NCI-H69 (cell line): Measurements from ENCODE around the gene ACTBL2.
A peak's percentile ranks its signal among the peaks of the same experiment; 100 is the strongest.
"Not testable (repeated sequence)": the region's sequence is repeated elsewhere in the genome, so short reads cannot be mapped to it uniquely, and the experiment has no call there.

ENCODE experiments used
- DNase-seq: peaks from one replicate; lab custom pipeline; 2025; lab: John Stamatoyannopoulos, UW

Gene ACTBL2

DNA sequence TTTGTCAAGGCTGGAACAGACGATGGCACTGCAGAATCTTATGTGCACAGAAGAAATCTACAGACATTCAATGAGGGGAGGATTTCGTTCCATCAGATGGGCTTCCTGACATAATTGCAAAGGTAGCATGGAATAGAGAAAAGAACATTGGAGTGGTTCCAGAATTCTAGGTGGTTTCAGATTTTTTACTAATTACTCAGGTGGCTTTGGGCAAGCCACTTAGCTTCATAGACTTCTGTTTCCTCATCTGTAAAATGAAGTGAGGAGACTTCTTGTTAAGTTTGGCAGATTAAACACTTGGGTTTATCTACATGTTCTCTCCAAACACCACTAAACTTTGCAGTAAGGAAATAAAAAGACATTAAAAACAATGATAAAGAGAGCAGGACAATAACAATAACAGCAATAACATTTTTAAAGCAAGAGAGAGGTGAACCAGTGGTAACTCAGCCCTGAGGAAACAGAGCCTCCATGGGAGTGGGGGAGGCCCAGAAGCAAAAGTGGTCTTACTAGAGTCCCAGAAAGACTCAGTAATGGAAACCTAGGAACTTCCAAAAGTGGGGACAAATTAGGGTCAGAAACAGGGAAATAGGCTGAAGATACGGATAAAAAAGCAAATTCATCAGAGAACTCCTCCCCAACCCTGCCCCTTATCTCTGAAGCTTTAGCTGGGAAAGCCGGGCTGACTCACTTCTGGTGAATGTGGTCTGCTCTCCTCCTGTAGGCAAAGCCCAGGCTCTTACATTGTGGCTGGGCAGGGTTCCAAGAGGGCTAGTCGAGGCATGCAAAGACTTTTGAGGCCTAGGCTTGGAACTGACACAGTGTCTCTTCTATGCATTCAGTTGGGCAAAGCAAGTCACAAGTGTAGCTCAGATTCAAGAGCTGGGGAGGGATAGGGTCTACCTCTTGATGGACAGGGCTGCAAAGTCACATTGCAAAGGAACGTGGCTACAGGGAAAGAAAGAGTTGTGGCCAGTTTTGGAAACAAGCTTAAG, 11.8 kb upstream of the ACTBL2 start:
- peak; percentile 32 for DNase-seq

DNA sequence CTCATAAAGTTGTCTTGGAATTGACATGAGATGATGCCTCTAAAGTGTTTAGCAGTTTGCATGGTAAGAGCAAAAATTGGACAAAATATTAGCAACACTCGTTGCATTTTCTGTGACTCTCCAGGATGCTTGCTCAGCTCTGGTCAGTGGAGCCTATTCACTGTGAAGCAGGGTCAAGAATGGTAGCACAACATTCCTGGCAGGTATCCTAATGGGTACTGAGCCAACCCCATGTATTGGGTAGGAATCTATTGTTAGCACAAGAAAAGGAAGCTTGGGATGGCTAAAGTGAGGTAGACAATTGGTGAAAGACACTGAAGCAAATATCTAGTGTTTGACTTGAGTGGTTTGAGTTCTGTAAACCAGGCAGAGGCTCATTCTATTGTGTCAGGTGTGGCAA, 10.4 kb upstream of the ACTBL2 start:
- DNase-seq, result no peak

DNA sequence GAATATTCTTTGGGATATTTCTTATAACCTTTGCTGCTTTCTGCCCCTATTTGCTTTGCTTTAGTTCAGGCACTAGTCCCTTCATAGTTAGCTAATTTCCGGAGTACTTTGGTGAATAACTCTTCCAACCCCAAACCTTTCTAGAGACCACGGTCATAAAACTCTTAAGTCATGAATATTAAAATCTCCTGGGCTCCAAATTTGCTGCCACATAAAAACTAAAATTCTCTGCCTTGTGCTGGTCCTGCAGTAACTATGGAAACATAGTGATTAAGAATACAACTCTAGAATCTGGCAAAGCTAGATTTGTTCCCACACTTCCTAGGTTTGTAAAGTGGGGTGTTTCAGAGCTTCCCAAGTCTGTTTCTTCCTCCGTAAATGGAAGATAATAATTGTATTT, 10.0 kb upstream of the ACTBL2 start:
- DNase-seq, result no peak

GRCh38 chr5:57491369-57491965, 8.9 kb upstream of the ACTBL2 start:
- DNase-seq, result no peak

DNA sequence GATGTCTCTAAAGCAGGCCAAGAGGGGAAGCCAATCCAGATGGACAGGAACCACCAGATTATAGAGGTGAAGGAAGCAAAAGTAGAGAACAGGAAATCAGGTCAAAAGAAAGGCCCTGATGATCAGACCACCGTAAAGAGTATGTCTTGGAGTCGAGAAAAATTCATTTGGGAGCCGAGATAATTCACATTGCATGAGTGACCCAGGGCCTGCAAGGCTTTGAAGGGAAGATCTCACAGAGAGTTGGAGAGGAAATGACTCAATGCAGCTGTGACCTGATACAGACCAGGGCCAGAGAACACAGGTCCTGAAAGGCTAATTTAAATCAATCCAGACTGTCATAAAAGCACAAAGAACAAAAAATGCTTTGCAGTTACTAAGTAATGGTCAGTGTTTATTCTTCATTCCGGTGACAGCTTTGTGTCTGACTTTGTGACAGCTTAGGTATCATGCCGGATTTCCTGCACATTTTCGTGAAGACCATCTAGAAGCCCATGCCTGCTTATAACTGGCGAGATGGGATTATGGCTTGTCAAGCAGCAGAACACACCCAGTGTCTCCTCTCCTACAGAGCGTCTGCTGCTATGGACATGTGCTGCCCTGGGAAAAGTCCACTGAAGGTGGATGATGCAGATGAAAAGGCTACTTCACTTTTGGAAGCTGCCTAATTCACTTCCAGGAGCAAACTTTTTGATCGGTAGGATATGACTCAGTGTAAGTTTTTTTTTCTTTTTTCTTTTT, 5.8 kb upstream of the ACTBL2 start:
- no peak for DNase-seq

DNA sequence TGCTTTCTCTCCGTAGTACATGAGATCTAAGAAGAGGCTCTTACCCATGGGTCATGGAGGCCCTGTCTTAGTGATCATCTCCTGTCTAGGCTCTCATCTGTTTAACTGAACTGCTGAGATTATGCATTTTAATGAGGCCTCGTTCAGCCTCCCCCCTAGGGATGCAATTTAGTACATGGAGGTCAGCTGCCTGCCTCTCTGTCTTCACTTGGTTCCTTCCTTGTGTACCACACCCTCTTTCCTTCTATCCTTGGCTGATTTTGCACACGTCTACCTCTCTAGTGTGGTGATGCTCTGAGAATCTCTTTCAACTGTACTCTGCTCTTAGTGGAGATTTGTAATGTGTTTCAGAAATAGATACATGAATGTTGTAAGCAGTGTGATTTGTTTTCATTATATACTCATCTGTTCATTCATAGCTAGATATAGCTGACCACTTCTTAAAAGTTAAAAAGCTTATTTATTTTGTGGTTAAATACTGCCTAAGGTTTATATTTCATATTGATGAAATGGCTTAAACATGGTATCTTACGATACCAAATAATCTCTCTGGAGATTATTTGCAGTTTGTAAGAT, 3.5 kb upstream of the ACTBL2 start:
- no peak for DNase-seq

DNA sequence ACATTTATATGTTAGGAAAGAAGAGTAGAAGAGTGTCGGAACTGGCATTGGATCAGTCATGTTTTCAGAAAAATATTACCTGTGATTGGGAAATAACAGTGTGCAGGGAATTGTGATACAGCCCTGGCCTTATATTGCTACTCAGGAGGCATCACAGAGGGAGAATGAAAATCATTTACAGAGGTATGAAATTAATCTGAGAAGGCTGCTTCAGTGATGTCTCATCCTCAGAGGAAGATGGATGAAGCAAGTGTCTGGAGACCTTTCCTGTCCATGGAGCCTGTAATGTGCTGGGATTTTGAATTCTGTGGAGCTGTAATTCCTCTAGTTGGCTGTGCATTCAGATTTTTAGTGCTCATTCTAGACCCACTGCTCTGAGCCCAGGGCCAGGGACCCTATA, 3.8 kb downstream of the ACTBL2 start:
- no peak for DNase-seq

GRCh38 chr5:57476601-57477056, 6.0 kb downstream of the ACTBL2 start:
- DNase-seq, result no peak

GRCh38 chr5:57470339-57470738, 12.3 kb downstream of the ACTBL2 start:
- DNase-seq, result no peak

DNA sequence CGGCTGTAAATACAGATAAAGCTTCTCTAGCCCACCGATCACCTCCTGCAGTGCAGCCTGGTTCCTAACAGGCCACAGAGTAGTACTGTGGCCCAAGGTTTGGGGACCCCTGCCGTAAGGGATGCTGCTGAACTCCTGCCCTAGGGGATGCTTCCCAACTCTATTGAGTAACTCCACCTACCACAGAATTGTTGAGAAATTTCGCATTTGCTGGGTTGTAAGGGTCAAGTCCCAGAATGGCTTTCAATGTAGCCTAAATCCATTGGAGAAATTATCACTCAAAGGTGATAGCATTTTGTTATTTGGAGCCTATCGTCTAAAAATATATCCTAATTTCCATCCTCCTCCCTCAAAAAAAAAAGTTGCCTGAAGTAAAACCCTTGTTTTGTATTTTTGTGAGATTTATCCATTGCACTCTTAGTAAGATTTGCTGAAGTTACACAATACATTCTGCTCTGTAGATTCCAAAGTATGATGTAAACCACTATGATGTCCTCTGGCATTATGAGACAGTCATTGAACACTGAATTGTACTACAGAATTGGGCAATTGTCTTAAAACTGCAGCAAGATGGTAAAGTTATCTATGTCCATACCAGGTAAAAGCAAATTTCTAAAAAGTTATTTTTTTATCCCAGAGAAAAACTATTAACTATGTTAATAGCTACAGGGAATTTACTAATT, 14.0 kb downstream of the ACTBL2 start:
- DNase-seq, result no peak

DNA sequence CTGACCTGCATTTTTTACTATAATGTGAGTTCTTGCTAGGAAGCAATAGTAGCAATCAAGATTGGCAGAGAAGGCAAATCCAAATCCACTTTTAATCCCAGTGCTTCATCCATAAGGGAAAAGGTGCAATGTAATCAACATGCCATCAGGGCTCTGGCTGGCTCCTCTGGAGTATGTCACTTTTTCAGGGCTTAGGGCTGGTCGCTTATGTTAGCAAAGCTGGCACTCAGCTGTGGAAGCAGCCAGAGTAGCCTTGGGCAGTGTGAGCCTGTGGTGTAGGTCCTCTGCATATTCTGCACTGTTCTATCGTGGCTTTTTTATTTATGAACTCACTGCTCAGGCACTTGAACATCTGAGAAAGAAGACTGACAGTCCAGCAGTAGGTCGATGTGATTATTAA, 16.1 kb downstream of the ACTBL2 start:
- DNase-seq, result no peak

- not testable (repeated sequence) for DNase-seq
These were observed 22.6 kb downstream of the ACTBL2 start for GRCh38 chr5:57460056-57460455.

DNA sequence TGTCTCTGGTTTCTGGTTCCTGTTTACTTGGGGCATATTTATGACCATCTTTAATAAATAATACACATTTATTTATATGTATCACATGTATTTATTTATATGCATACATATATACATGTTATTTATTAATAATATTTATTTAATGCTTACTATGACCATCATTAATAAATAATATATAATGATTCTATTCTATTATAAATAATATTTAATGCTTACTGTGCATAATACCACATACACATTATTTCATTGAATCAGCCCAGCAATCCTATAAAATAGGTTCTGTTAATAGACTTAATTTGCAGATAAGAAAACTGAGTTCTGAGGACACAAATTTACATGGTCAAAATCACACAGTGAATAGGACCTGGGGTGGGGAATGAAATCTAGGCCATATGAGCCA, 24.2 kb downstream of the ACTBL2 start:
- DNase-seq, result no peak

DNA sequence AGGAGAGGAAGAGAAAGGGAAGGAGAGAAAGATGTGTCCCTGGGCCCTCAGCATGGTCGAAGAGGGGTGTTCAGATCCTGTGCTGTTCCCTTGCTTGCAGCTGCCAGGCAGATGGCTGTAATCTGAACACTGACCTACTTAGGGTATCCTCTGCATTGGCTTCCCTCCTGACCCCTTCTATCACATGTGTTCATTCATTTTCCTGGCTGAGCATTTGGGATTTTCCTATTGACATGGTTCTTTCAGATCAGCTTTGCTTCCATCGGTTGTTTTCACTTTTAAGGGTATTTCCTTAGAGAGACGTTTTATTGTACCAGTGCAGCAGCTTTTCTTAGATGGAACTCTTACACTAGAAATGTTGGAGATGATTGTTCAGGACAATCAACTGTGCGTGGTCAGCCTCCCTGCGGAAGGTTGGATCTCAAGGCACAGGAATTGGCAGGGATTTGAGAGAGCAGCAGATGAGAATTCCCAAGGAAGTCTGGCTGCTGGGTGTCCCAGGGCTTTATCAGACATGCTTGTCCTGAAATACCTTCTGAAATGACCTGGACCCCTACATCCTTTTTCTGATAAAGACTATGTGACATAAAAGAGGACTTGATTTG, 26.0 kb downstream of the ACTBL2 start:
- no peak for DNase-seq

DNA sequence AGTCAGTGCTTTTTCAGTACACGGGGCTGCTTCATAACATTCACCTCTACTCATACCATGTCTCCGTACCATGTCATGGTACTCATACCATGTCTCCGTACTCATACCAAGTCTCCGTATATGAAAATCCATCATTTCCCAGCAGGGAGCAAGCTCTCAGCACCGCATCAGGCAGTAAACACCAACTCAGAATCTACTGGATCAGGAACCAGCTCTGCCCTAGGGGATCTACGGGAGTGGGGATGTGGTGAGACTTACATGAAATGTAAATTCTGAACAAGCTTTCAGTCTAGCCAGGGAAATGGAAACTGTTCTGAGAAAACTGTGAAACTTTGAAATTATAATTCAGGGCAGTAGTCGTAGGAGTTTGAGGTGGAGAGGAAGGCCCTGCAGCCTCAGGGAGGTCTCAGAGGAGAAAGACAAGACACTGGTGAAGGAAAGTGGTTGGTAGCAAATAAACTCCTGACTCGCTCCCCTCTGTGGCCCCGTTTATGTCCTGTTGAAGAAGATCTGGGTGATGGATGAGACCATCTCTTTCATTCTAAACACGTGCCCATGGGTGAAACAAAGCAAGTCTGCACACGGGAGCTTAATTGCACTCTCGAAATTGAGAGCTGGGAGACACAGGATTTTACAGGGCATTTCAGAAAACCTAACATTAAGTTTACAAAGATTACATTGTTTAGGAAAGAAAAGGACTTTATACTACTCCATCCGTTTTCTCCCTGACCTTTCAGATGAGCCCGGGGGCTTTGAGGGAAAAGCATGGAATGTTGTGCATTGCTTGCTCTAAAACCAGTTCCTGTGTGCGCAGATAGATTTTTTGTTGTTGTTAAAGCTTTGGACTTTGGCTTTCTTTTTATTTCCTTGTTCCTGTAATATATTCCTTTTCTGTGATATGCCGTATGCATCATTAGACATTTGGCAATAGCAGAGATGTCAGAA, 26.8 kb downstream of the ACTBL2 start:
- no peak for DNase-seq

DNA sequence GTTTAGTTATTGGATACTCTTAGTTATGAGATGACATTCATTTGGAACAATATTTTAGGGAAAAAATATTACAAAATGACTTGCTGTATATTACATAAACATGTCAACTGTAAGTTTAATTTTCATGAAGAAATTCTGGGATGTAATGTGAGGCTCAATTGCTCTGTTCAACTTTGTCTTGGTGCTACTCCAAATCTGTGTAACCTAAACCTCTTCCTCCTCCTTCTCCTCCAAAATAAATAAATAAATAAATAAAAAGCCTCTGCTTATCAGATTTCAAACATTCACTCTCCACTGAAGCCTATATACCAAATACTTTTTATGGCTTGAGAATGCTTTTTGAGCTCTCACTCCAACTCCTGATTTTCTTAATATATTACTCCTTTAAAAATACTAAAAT, 27.7 kb downstream of the ACTBL2 start:
- DNase-seq, result no peak

- no peak for DNase-seq
These were observed 28.9 kb downstream of the ACTBL2 start for GRCh38 chr5:57453728-57454127.

GRCh38 chr5:57452885-57453284, 29.7 kb downstream of the ACTBL2 start:
- DNase-seq, result no peak

- peak; percentile 80 for DNase-seq
These were observed 31.4 kb downstream of the ACTBL2 start for GRCh38 chr5:57450991-57451876.
